Measurements from ENCODE around the gene NBEA.

DNA sequence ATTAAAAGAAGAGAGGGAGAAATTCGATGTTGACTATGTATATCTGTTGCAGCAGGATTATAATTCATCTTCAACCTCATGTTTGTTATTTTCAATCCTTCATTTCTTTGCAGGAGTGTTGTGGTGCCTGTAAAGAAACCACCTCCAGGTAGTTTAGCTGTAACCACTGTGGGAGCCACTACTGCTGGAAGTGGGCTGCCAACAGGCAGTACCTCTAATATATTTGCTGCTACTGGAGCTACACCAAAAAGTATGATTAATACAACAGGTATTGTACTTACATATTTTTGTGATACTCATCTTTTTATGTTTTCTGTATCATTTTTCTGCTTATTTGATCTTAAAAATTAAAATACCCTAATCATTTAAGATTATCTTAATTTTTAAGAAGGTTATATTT lies 266.5 kb downstream of the NBEA start:
- TF ChIP-seq POLR2A (IDR thresholded peaks at IDR 0.05): no peak
- TF ChIP-seq, protein P1, sequence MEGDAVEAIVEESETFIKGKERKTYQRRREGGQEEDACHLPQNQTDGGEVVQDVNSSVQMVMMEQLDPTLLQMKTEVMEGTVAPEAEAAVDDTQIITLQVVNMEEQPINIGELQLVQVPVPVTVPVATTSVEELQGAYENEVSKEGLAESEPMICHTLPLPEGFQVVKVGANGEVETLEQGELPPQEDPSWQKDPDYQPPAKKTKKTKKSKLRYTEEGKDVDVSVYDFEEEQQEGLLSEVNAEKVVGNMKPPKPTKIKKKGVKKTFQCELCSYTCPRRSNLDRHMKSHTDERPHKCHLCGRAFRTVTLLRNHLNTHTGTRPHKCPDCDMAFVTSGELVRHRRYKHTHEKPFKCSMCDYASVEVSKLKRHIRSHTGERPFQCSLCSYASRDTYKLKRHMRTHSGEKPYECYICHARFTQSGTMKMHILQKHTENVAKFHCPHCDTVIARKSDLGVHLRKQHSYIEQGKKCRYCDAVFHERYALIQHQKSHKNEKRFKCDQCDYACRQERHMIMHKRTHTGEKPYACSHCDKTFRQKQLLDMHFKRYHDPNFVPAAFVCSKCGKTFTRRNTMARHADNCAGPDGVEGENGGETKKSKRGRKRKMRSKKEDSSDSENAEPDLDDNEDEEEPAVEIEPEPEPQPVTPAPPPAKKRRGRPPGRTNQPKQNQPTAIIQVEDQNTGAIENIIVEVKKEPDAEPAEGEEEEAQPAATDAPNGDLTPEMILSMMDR (IDR thresholded peaks at IDR 0.05): no peak
- TF ChIP-seq POLR2AphosphoS5 (IDR thresholded peaks at IDR 0.05): no peak
- TF ChIP-seq EP300 (IDR thresholded peaks at IDR 0.05): no peak

Measured in sigmoid colon (tissue), 4 donors.